ENCODE data around the gene FKBP14. TPM values are rescaled to one million over a fixed set of nuclear protein-coding genes. Genes with fewer than 3 reads are reported as not detected.
A peak's percentile ranks its signal among the peaks of the same experiment; 100 is the strongest.

Gene FKBP14
- total and polyA plus RNA-seq, 7 donors: 0.97 to 5.0 (median 4.1) TPM

DNA sequence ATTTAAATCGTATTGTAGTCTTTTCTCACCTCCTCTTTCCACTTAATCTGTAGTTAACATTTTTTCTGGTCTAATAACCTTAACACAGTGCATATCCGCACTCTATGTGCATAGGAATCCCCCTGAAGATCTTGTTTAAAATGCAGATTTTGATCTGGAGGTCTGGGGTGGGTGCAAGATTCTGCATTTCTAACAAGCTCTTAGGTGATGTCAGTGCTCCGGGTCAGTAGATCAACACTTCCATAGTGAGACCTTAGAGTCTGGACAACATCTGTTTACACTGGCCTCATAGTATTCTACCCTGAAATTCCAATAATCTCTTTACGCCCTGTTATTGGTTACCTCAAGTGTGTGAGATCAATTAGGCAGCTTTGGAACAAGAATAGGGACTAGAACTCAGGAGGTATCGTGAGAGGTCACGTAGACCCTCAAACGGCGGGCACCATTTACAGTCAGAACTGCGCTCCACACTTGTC, 1.3 kb upstream of the FKBP14 start:
- TF ChIP-seq, protein P1, sequence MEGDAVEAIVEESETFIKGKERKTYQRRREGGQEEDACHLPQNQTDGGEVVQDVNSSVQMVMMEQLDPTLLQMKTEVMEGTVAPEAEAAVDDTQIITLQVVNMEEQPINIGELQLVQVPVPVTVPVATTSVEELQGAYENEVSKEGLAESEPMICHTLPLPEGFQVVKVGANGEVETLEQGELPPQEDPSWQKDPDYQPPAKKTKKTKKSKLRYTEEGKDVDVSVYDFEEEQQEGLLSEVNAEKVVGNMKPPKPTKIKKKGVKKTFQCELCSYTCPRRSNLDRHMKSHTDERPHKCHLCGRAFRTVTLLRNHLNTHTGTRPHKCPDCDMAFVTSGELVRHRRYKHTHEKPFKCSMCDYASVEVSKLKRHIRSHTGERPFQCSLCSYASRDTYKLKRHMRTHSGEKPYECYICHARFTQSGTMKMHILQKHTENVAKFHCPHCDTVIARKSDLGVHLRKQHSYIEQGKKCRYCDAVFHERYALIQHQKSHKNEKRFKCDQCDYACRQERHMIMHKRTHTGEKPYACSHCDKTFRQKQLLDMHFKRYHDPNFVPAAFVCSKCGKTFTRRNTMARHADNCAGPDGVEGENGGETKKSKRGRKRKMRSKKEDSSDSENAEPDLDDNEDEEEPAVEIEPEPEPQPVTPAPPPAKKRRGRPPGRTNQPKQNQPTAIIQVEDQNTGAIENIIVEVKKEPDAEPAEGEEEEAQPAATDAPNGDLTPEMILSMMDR (IDR thresholded peaks at IDR 0.05): no peak
- ATAC-seq: peak in 1 of 4 donors; percentile 1
- WGBS, 3 donors: 2 to 3% (median 2%) methylated on average over 9 of the region's 9 CpGs

DNA sequence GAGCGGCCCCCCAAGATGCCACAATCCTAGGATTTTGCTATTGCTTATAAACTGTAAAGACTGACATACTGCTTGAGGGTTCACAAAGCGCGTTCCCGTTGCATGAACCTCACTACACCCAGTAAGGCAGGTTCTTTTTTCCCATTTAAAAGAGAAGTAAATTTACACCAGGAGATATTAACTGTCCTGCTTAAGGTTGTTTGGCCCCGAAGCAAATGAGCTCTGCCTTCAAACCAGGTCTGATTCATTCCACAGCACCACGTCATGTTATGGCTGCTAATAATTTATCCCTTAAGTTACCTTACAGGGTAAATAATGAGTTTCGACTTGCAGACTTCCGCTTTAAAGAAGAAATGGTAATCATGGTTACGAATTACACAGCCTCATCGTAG, 559 bp upstream of the FKBP14 start:
- peak in 3 of 4 donors; percentile 26 to 50 (median 36) for ATAC-seq
- peaks cover 30% of the 10 kb centered on the region for H3K4me1 ChIP-seq
- WGBS, 3 donors: 0 to 1% (median 1%) methylated on average over 10 of the region's 10 CpGs
- H3K36me3 ChIP-seq (ENCODE audit: insufficient read depth in 1 of 2, low read depth in 1 of 2): no peaks in the 10 kb centered on the region
- no peaks in the 10 kb centered on the region for H3K9me3 ChIP-seq
- H3K4me3 ChIP-seq: peak overlapping the region; percentile 94
- intact Hi-C loops (cut with DNase I): loop anchor here in 1 of 2 donors (5.0 kb wide), 2 partner anchors 35 to 220 kb away; partner anchors contain the start of gene WIPF3
- peak overlapping the region; percentile 94 for H3K27ac ChIP-seq
- DNase-seq: no peak
- TF ChIP-seq, protein P1 (IDR thresholded peaks at IDR 0.05): no peak
- H3K27me3 ChIP-seq (ENCODE audit: insufficient read depth in 3 of 3, low read length in 2 of 3): no peaks in the 10 kb centered on the region

More for the DNA sequence above, 1.3 kb upstream of the FKBP14 start:
- peak overlapping the region; percentile 94 for H3K4me3 ChIP-seq
- intact Hi-C loops (cut with DNase I): loop anchor here in 1 of 2 donors (5.0 kb wide), 2 partner anchors 35 to 220 kb away; partner anchors contain the start of gene WIPF3
- peak overlapping the region; percentile 94 for H3K27ac ChIP-seq
- DNase-seq: no peak
- no peaks in the 10 kb centered on the region for H3K9me3 ChIP-seq
- no peaks in the 10 kb centered on the region for H3K27me3 ChIP-seq (ENCODE audit: insufficient read depth in 3 of 3, low read length in 2 of 3)
- H3K36me3 ChIP-seq (ENCODE audit: insufficient read depth in 1 of 2, low read depth in 1 of 2): no peaks in the 10 kb centered on the region
- peaks cover 37% of the 10 kb centered on the region for H3K4me1 ChIP-seq

DNA sequence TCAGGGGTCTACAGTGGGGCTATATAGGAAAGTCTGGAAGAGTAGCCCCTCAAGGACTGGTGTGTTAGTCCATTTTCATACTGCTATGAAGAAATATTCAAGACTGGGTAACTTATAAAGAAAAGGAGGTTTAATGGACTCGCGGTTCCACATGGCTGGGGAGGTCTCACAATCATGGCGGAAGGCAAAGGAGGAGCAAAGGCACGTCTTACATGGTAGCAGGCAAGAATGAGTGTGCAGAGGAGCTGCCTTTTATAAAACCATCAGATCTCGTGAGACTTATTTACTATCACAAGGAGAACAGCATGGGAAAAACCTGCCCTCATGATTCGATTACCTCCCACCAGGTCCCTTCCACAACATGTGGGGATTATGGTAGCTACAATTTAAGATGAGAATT, 3.0 kb downstream of the FKBP14 start:
- ATAC-seq: no peak
- peaks cover 12% of the 10 kb centered on the region for H3K4me1 ChIP-seq
- WGBS, 3 donors: 97 to 98% (median 97%) methylated on average over 6 of the region's 6 CpGs
- intact Hi-C loops (cut with DNase I): no loop called here
- DNase-seq: no peak
- H3K36me3 ChIP-seq (ENCODE audit: insufficient read depth in 1 of 2, low read depth in 1 of 2): peaks cover 0 to 6% of the 10 kb centered on the region in 2 donors
- H3K9me3 ChIP-seq: no peaks in the 10 kb centered on the region
- no peak overlapping the region for H3K4me3 ChIP-seq
- TF ChIP-seq, protein P1 (IDR thresholded peaks at IDR 0.05): no peak
- no peaks in the 10 kb centered on the region for H3K27me3 ChIP-seq (ENCODE audit: insufficient read depth in 3 of 3, low read length in 2 of 3)
- no peak overlapping the region for H3K27ac ChIP-seq

DNA sequence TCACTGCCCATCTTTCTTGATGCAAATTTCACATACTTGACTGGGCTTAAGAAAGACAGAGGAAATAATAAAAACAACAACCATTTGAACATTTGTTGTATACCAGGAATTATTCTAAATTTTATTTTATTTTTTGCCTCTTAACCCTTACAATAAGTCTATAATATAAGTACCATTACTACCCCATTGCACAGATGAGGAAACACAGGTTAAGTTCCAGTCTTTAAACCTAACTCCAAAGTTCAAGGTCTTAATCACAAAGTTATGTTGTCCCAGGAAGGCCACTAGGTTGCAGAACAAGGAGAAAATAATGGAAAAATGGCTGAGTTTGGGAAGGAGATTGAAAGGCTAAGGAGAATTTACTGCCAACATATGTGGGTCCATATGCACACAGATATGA, 3.5 kb downstream of the FKBP14 start:
- no peak for ATAC-seq
- Histone ChIP-seq H3K4me3 (no peak overlapping the region), H3K27me3 (ENCODE audit: insufficient read depth in 3 of 3, low read length in 2 of 3) (no peaks in the 10 kb centered on the region), H3K4me1 (peaks cover 12% of the 10 kb centered on the region), H3K27ac (no peak overlapping the region), H3K9me3 (no peaks in the 10 kb centered on the region), H3K36me3 (ENCODE audit: insufficient read depth in 1 of 2, low read depth in 1 of 2) (peaks cover 0 to 11% of the 10 kb centered on the region in 2 donors)
- no peak for DNase-seq
- intact Hi-C loops (cut with DNase I): no loop called here
- TF ChIP-seq, protein P1 (IDR thresholded peaks at IDR 0.05): no peak

DNA sequence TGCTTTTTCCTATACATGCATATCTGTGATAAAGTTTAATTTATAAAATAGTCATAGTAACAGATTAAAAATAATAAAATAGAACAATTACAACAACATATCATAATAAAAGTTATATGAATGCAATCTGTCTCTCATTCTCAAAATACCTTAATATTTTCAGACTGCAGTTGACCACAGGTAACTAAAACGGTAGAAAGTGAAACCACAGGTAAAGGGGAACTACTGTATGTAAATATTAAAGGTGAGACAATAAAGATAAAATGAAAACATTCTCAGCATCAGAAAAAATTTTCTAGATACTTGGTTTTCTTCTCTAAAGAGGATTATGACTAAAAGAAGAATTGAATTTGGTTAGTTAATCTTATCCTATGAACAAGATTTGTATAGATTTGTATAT, 6.0 kb downstream of the FKBP14 start:
- WGBS, 3 donors: 76 to 80% (median 78%) methylated on average over 1 of the region's 1 CpG
- Histone ChIP-seq H3K9me3 (no peaks in the 10 kb centered on the region), H3K36me3 (ENCODE audit: insufficient read depth in 1 of 2, low read depth in 1 of 2) (peaks cover 0 to 30% of the 10 kb centered on the region in 2 donors), H3K4me1 (peaks cover 7% of the 10 kb centered on the region), H3K4me3 (no peak overlapping the region), H3K27me3 (ENCODE audit: insufficient read depth in 3 of 3, low read length in 2 of 3) (no peaks in the 10 kb centered on the region), H3K27ac (no peak overlapping the region)
- ATAC-seq: no peak
- DNase-seq: no peak
- TF ChIP-seq, protein P1 (IDR thresholded peaks at IDR 0.05): no peak
- intact Hi-C loops (cut with DNase I): no loop called here

Data from psoas muscle (tissue), 8 donors.